ENCODE data around the gene SCARB1. TPM values are rescaled to one million over a fixed set of nuclear protein-coding genes. Genes with fewer than 3 reads are reported as not detected.

The SCARB1 gene
- total and polyA plus RNA-seq, 2 of the 13 experiments (the other 11 are each of a cell fraction or from before 2014, with no cell fraction given), result 63.4 to 160 TPM

GRCh38 chr12:124881123-124881522 is 17.5 kb upstream of the SCARB1 start (continued):
- no peak for TF ChIP-seq CERS6 (CRISPR knock-in tag; IDR thresholded peaks at IDR 0.05)
- no peak for TF ChIP-seq ZNF24 (IDR thresholded peaks at IDR 0.05)
- no peak for TF ChIP-seq NFATC3 (CRISPR knock-in tag; IDR thresholded peaks at IDR 0.05)
- TF ChIP-seq HBP1 (CRISPR knock-in tag; IDR thresholded peaks at IDR 0.05; ENCODE audit: low read depth), result no peak
- TF ChIP-seq HIC2 (CRISPR knock-in tag; IDR thresholded peaks at IDR 0.05; ENCODE audit: low read depth), result peak; percentile 61; the same call in 1 of the 2 replicates
- TF ChIP-seq KDM1A (CRISPR knock-in tag; IDR thresholded peaks at IDR 0.05), result 0 out of 2 replicates have a peak, but pooled peaks have one; percentile 5
- no peak for TF ChIP-seq ZBTB7A (CRISPR knock-in tag; IDR thresholded peaks at IDR 0.05)
- peak; percentile 78; the same call in 1 of the 2 replicates for TF ChIP-seq KAT8 (CRISPR knock-in tag; IDR thresholded peaks at IDR 0.05)
- no peak for TF ChIP-seq ZBTB1 (CRISPR knock-in tag; IDR thresholded peaks at IDR 0.05; ENCODE audit: borderline replicate concordance)
- no peak for TF ChIP-seq FOXC1 (CRISPR knock-in tag; IDR thresholded peaks at IDR 0.05; ENCODE audit: borderline replicate concordance)
- TF ChIP-seq ZSCAN30 (CRISPR knock-in tag; IDR thresholded peaks at IDR 0.05), result no peak
- TF ChIP-seq PAWR (CRISPR knock-in tag; IDR thresholded peaks at IDR 0.05; ENCODE audit: borderline replicate concordance), result no peak
- peak; percentile 99 for TF ChIP-seq TEAD3 (CRISPR knock-in tag; optimal IDR thresholded peaks at IDR 0.05; ENCODE audit: borderline replicate concordance)
- no peak for TF ChIP-seq ZNF7 (CRISPR knock-in tag; IDR thresholded peaks at IDR 0.05)
- no peak for TF ChIP-seq ZKSCAN1 (IDR thresholded peaks at IDR 0.05; ENCODE audit: low read length)
- no peak for TF ChIP-seq SOX13 (IDR thresholded peaks at IDR 0.05)
- TF ChIP-seq SOX13 (CRISPR knock-in tag; conservative IDR thresholded peaks at IDR 0.05 in 1 of 2, IDR thresholded peaks at IDR 0.05 in 1 of 2), result no peak; a peak in 1 of 4 replicates
- TF ChIP-seq PRDM4 (CRISPR knock-in tag; IDR thresholded peaks at IDR 0.05; ENCODE audit: borderline replicate concordance), result no peak
- no peak for TF ChIP-seq TCF7L2 (IDR thresholded peaks at IDR 0.05; ENCODE audit: low read depth, low read length)
- TF ChIP-seq ATF5 (CRISPR knock-in tag; IDR thresholded peaks at IDR 0.05; ENCODE audit: low read depth), result no peak
- TF ChIP-seq ZNF740 (CRISPR knock-in tag; IDR thresholded peaks at IDR 0.05), result no peak
- no peak for TF ChIP-seq ZNF30 (CRISPR knock-in tag; IDR thresholded peaks at IDR 0.05)
- TF ChIP-seq TSC22D2 (CRISPR knock-in tag; IDR thresholded peaks at IDR 0.05; ENCODE audit: borderline replicate concordance), result no peak
- no peak for TF ChIP-seq SP140L (CRISPR knock-in tag; IDR thresholded peaks at IDR 0.05; ENCODE audit: borderline replicate concordance)
- TF ChIP-seq MYNN (CRISPR knock-in tag; IDR thresholded peaks at IDR 0.05; ENCODE audit: low read depth), result no peak
